T-helper 2 cell treated with Interferon-gamma antibody and Interleukin-4, amounts not matched to agents 100 ng/mL and 5 ng/mL, for 36 hours (primary cell): ENCODE data around the gene ERBIN. TPM values are rescaled to one million over a fixed set of nuclear protein-coding genes. Genes with fewer than 3 reads are reported as not detected.
"Not testable (repeated sequence)": the region's sequence is repeated elsewhere in the genome, so short reads cannot be mapped to it uniquely, and the experiment has no call there.

ENCODE experiments used
- intact Hi-C: fragments of 100-400 bp; cut with micrococcal nuclease; formaldehyde crosslinking; loops from one replicate; pipeline ENCODE4 v1.15.1; 2023
- total RNA-seq: library from RNA; stranded (reverse); gene quantifications from 2 replicates; pipeline ENCODE4 v1.2.3, GENCODE V29; 2022

Gene ERBIN
- total RNA-seq, 1 donor from 2014 or later = 54.1 TPM

GRCh38 chr5:65994117-65994786 is 67.9 kb downstream of the ERBIN start:
- intact Hi-C loops = no loop called here

- intact Hi-C loops = no loop called here
Observed at GRCh38 chr5:65999061-65999723, 72.8 kb downstream of the ERBIN start.

GRCh38 chr5:66001952-66002351 is 75.6 kb downstream of the ERBIN start:
- intact Hi-C loops = no loop called here

- intact Hi-C loops = no loop called here
Observed at GRCh38 chr5:66002415-66002814, 76.0 kb downstream of the ERBIN start.

- intact Hi-C loops = no loop called here
Observed at GRCh38 chr5:66004216-66004615, 77.8 kb downstream of the ERBIN start.

GRCh38 chr5:66009277-66009676 is 82.9 kb downstream of the ERBIN start:
- intact Hi-C loops = no loop called here

- intact Hi-C loops = loop anchor here (5.0 kb wide), 1 partner anchor 83 kb away; the partner anchor contains the start of gene ERBIN
Observed at GRCh38 chr5:66010476-66010875, 84.1 kb downstream of the ERBIN start.

GRCh38 chr5:66012271-66012670 is 85.9 kb downstream of the ERBIN start:
- intact Hi-C loops = loop anchor here (5.0 kb wide), 1 partner anchor 85 kb away; the partner anchor contains the start of gene ERBIN

- intact Hi-C loops = loop anchor here (5.0 kb wide), 1 partner anchor 86 kb away; the partner anchor contains the start of gene ERBIN
Observed at GRCh38 chr5:66013397-66013796, 87.0 kb downstream of the ERBIN start.

GRCh38 chr5:66013906-66014305 is 87.5 kb downstream of the ERBIN start:
- intact Hi-C loops = loop anchor here (5.0 kb wide), 1 partner anchor 87 kb away; the partner anchor contains the start of gene ERBIN

GRCh38 chr5:66015196-66015960 is 89.0 kb downstream of the ERBIN start:
- intact Hi-C loops = no loop called here

- intact Hi-C loops = no loop called here
Observed at GRCh38 chr5:66021585-66021984, 95.2 kb downstream of the ERBIN start.

GRCh38 chr5:66039296-66039695 is 112.9 kb downstream of the ERBIN start:
- intact Hi-C loops = no loop called here

GRCh38 chr5:66039701-66040100 is 113.3 kb downstream of the ERBIN start:
- intact Hi-C loops = no loop called here

- intact Hi-C loops = no loop called here
Observed at GRCh38 chr5:66041627-66042026, 115.3 kb downstream of the ERBIN start.

GRCh38 chr5:66057239-66057638 is 130.9 kb downstream of the ERBIN start:
- intact Hi-C loops = no loop called here

GRCh38 chr5:66061320-66061719 is 134.9 kb downstream of the ERBIN start:
- intact Hi-C loops = not testable (repeated sequence)

GRCh38 chr5:66063061-66063460 is 136.7 kb downstream of the ERBIN start:
- intact Hi-C loops = not testable (repeated sequence)

GRCh38 chr5:66066826-66067225 is 140.5 kb downstream of the ERBIN start:
- intact Hi-C loops = no loop called here

- intact Hi-C loops = no loop called here
Observed at GRCh38 chr5:66072031-66072430, 145.7 kb downstream of the ERBIN start.

- intact Hi-C loops = no loop called here
Observed at GRCh38 chr5:66074901-66075300, 148.5 kb downstream of the ERBIN start.

GRCh38 chr5:66080664-66081063 is 154.3 kb downstream of the ERBIN start:
- intact Hi-C loops = no loop called here
